HEK293 (cell line): ENCODE measurements around the gene SIRT7.
A peak's percentile ranks its signal among the peaks of the same experiment; 100 is the strongest.

Experiments
- BCL11A ChIP-seq: fragments of 450-650 bp; formaldehyde crosslinking; IDR thresholded peaks from 2 replicates; pipeline ENCODE4 v1.5.1; 2016; ENCODE audit warnings: low read depth, missing biosample characterization, missing genetic modification characterization
- BCL6B ChIP-seq: fragments of 450-650 bp; formaldehyde crosslinking; IDR thresholded peaks from 2 replicates; pipeline ENCODE4 v1.5.1; 2017; ENCODE audit warnings: missing biosample characterization, missing genetic modification characterization
- GLI4 ChIP-seq: fragments of 450-650 bp; formaldehyde crosslinking; IDR thresholded peaks from 2 replicates; pipeline ENCODE4 v1.5.1; 2016; ENCODE audit warnings: missing biosample characterization, missing genetic modification characterization
- GLIS1 ChIP-seq: fragments of 450-650 bp; formaldehyde crosslinking; IDR thresholded peaks from 2 replicates; pipeline ENCODE4 v1.5.1; 2016; ENCODE audit warnings: missing biosample characterization, missing genetic modification characterization
- GLIS2 ChIP-seq: fragments of 450-650 bp; formaldehyde crosslinking; IDR thresholded peaks from 2 replicates; pipeline ENCODE4 v1.5.1; 2016; ENCODE audit warnings: missing biosample characterization, missing genetic modification characterization
- KLF10 ChIP-seq: fragments of 450-650 bp; IDR thresholded peaks from 2 replicates; pipeline ENCODE4 v1.5.1; 2018; ENCODE audit warnings: missing biosample characterization, mild to moderate bottlenecking, missing genetic modification characterization
- KLF9 ChIP-seq: fragments of 450-650 bp; formaldehyde crosslinking; IDR thresholded peaks from 2 replicates; pipeline ENCODE4 v1.5.1; 2016; ENCODE audit warnings: missing biosample characterization, missing genetic modification characterization, low read depth
- SP3 ChIP-seq: fragments of 450-650 bp; formaldehyde crosslinking; IDR thresholded peaks from 2 replicates; pipeline ENCODE4 v1.5.1; 2016; ENCODE audit warnings: missing biosample characterization, missing genetic modification characterization
- ZBTB17 ChIP-seq: fragments of 450-650 bp; formaldehyde crosslinking; IDR thresholded peaks from 2 replicates; pipeline ENCODE4 v1.5.1; 2016; ENCODE audit warnings: missing biosample characterization, missing genetic modification characterization
- ZBTB20 ChIP-seq: fragments of 450-650 bp; formaldehyde crosslinking; IDR thresholded peaks from 2 replicates; pipeline ENCODE4 v1.5.1; 2016; ENCODE audit warnings: missing biosample characterization, missing genetic modification characterization
- ZBTB49 ChIP-seq: fragments of 450-650 bp; formaldehyde crosslinking; IDR thresholded peaks from 2 replicates; pipeline ENCODE4 v1.5.1; 2016; ENCODE audit warnings: missing biosample characterization, missing genetic modification characterization, low read depth
- ZFP3 ChIP-seq: fragments of 450-650 bp; formaldehyde crosslinking; IDR thresholded peaks from 2 replicates; pipeline ENCODE4 v1.5.1; 2016; ENCODE audit warnings: low read depth, missing biosample characterization, missing genetic modification characterization
- ZNF112 ChIP-seq: fragments of 450-650 bp; formaldehyde crosslinking; IDR thresholded peaks from 2 replicates; pipeline ENCODE4 v1.5.0; 2017; ENCODE audit warnings: missing biosample characterization, missing genetic modification characterization
- ZNF114 ChIP-seq: fragments of 450-650 bp; formaldehyde crosslinking; IDR thresholded peaks from 2 replicates; pipeline ENCODE4 v1.5.0; 2017; ENCODE audit warnings: missing biosample characterization, missing genetic modification characterization
- ZNF169 ChIP-seq: fragments of 450-650 bp; formaldehyde crosslinking; IDR thresholded peaks from 2 replicates; pipeline ENCODE4 v1.5.1; 2016; ENCODE audit warnings: missing biosample characterization, missing genetic modification characterization
- ZNF19 ChIP-seq: fragments of 450-650 bp; formaldehyde crosslinking; IDR thresholded peaks from 2 replicates; pipeline ENCODE4; 2016; ENCODE audit warnings: missing biosample characterization, missing genetic modification characterization, low read depth
- ZNF2 ChIP-seq: fragments of 450-650 bp; formaldehyde crosslinking; IDR thresholded peaks from 2 replicates; pipeline ENCODE4 v1.5.1; 2016; ENCODE audit warnings: missing biosample characterization, missing genetic modification characterization
- ZNF24 ChIP-seq: fragments of 450-650 bp; formaldehyde crosslinking; IDR thresholded peaks from 2 replicates; pipeline ENCODE4 v1.5.1; 2016; ENCODE audit warnings: missing biosample characterization, missing genetic modification characterization
- ZNF266 ChIP-seq: fragments of 450-650 bp; formaldehyde crosslinking; IDR thresholded peaks from 2 replicates; pipeline ENCODE4 v1.5.1; 2016; ENCODE audit warnings: missing biosample characterization, missing genetic modification characterization, low read depth
- ZNF416 ChIP-seq: fragments of 450-650 bp; formaldehyde crosslinking; IDR thresholded peaks from 2 replicates; pipeline ENCODE4 v1.5.1; 2016; ENCODE audit warnings: missing biosample characterization, missing genetic modification characterization
- ZNF449 ChIP-seq: fragments of 450-650 bp; formaldehyde crosslinking; IDR thresholded peaks from 2 replicates; pipeline ENCODE4 v1.5.1; 2017; ENCODE audit warnings: missing biosample characterization, mild to moderate bottlenecking, missing genetic modification characterization, moderate library complexity
- ZNF473 ChIP-seq: fragments of 450-650 bp; formaldehyde crosslinking; IDR thresholded peaks from 2 replicates; pipeline ENCODE4 v1.5.1; 2017; ENCODE audit warnings: missing biosample characterization, missing genetic modification characterization
- ZNF514 ChIP-seq: fragments of 450-650 bp; formaldehyde crosslinking; IDR thresholded peaks from 2 replicates; pipeline ENCODE4 v1.5.1; 2016; ENCODE audit warnings: missing biosample characterization, missing genetic modification characterization
- ZNF518A ChIP-seq: fragments of 450-650 bp; formaldehyde crosslinking; conservative IDR thresholded peaks from 2 replicates; pipeline ENCODE4 v1.5.1; 2016; ENCODE audit warnings: low read depth, missing biosample characterization, missing genetic modification characterization
- ZNF670 ChIP-seq: fragments of 450-650 bp; formaldehyde crosslinking; IDR thresholded peaks from 2 replicates; pipeline ENCODE4 v1.5.1; 2016; ENCODE audit warnings: missing biosample characterization, missing genetic modification characterization, low read depth
- ZNF707 ChIP-seq: fragments of 450-650 bp; formaldehyde crosslinking; IDR thresholded peaks from 2 replicates; pipeline ENCODE4 v1.5.1; 2016; ENCODE audit warnings: missing biosample characterization, missing genetic modification characterization
- ZNF776 ChIP-seq: fragments of 450-650 bp; formaldehyde crosslinking; IDR thresholded peaks from 2 replicates; pipeline ENCODE4 v1.5.0; 2017; ENCODE audit warnings: missing biosample characterization, missing genetic modification characterization, borderline replicate concordance
- ZNF791 ChIP-seq: fragments of 450-650 bp; formaldehyde crosslinking; IDR thresholded peaks from 2 replicates; pipeline ENCODE4 v1.5.1; 2016; ENCODE audit warnings: missing biosample characterization, missing genetic modification characterization
- ZNF837 ChIP-seq: fragments of 450-650 bp; formaldehyde crosslinking; IDR thresholded peaks from 2 replicates; pipeline ENCODE4 v1.5.1; 2016; ENCODE audit warnings: missing biosample characterization, missing genetic modification characterization
- TF ChIP-seq, protein P1 (sequence below): fragments of 450-650 bp; formaldehyde crosslinking; IDR thresholded peaks from 2 replicates; pipeline ENCODE4 v1.5.1; 2016; ENCODE audit warnings: missing biosample characterization, missing genetic modification characterization

The SIRT7 gene

GRCh38 chr17:81867991-81868673, 49.8 kb downstream of the SIRT7 start (continued):
- TF ChIP-seq KLF10: no peak; the same call in 1 of the 2 replicates
- no peak for TF ChIP-seq ZFP3 (tag by site-specific recombination)
- TF ChIP-seq ZNF670 (tag by site-specific recombination): no peak
- no peak for TF ChIP-seq ZNF514 (tag by site-specific recombination)
- TF ChIP-seq BCL6B: no peak
- no peak for TF ChIP-seq ZNF19 (tag by site-specific recombination)
- no peak for TF ChIP-seq ZNF776 (tag by site-specific recombination)
- peak; percentile 82 for TF ChIP-seq GLIS2 (tag by site-specific recombination)
- TF ChIP-seq ZNF114 (tag by site-specific recombination): no peak
- TF ChIP-seq ZNF837 (tag by site-specific recombination): peak; percentile 85
- TF ChIP-seq ZNF24 (tag by site-specific recombination): no peak
- TF ChIP-seq ZNF449 (tag by site-specific recombination): no peak
- TF ChIP-seq ZBTB17: no peak
- TF ChIP-seq ZNF473 (tag by site-specific recombination): 0 out of 2 replicates have a peak, but pooled peaks have one; percentile 4
- no peak for TF ChIP-seq ZNF169 (tag by site-specific recombination)
- no peak for TF ChIP-seq ZNF266 (tag by site-specific recombination)
- TF ChIP-seq ZBTB49 (tag by site-specific recombination): no peak
- TF ChIP-seq KLF9 (tag by site-specific recombination): no peak
- no peak for TF ChIP-seq ZNF791 (tag by site-specific recombination)
- peak; percentile 95 for TF ChIP-seq BCL11A
- TF ChIP-seq SP3 (tag by site-specific recombination): peak; percentile 85
- no peak for TF ChIP-seq ZNF707
- TF ChIP-seq ZNF518A (tag by site-specific recombination): no peak
- no peak for TF ChIP-seq ZBTB20
- TF ChIP-seq GLI4 (tag by site-specific recombination): no peak
- TF ChIP-seq ZNF416 (tag by site-specific recombination): no peak
- no peak for TF ChIP-seq ZNF112 (tag by site-specific recombination)
- peak; percentile 89 for TF ChIP-seq GLIS1 (tag by site-specific recombination)
- TF ChIP-seq ZNF2: 0 out of 2 replicates have a peak, but pooled peaks have one; percentile 35
- TF ChIP-seq, protein P1, sequence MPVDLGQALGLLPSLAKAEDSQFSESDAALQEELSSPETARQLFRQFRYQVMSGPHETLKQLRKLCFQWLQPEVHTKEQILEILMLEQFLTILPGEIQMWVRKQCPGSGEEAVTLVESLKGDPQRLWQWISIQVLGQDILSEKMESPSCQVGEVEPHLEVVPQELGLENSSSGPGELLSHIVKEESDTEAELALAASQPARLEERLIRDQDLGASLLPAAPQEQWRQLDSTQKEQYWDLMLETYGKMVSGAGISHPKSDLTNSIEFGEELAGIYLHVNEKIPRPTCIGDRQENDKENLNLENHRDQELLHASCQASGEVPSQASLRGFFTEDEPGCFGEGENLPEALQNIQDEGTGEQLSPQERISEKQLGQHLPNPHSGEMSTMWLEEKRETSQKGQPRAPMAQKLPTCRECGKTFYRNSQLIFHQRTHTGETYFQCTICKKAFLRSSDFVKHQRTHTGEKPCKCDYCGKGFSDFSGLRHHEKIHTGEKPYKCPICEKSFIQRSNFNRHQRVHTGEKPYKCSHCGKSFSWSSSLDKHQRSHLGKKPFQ (tag by site-specific recombination): no peak
